Thoracic aorta (tissue), 2 donors: ENCODE data around the gene RBM8A. TPM values are rescaled to one million over a fixed set of nuclear protein-coding genes. Genes with fewer than 3 reads are reported as not detected.

Experiments
- ATAC-seq: fragments of 150-250 bp; one replicate; pipeline ENCODE4 v1.8.0; 2017; ENCODE audit warnings: low read depth; ENCODE audit not compliant: insufficient number of reproducible peaks, low FRiP score
- DNase-seq: peaks from one replicate; pipeline ENCODE4 v3.0.0-alpha.2; 2020; ENCODE audit warnings: low spot score
- H3K27ac ChIP-seq, 2 donors: fragments of 200-600 bp; sonication (generic); 1 replicate in 1 of 2; 2 replicates in 1 of 2; pipeline ENCODE4 v1.5.1; 2016; ENCODE audit warnings: mild to moderate bottlenecking in 2 of 2, moderate library complexity in 2 of 2
- H3K27me3 ChIP-seq: fragments of 200-600 bp; sonication (generic); replicated peaks from 2 replicates; pipeline ENCODE4 v1.6.0; 2016; ENCODE audit warnings: mild to moderate bottlenecking; ENCODE audit not compliant: insufficient read depth
- H3K36me3 ChIP-seq: fragments of 200-600 bp; sonication (generic); one replicate; pipeline ENCODE4 v1.5.1; 2016
- H3K4me1 ChIP-seq, 2 donors: fragments of 200-600 bp; sonication (generic); 1 replicate in 1 of 2; 2 replicates in 1 of 2; pipeline versions ENCODE4 v1.5.1 to v1.6.0; 2016; ENCODE audit warnings: low read depth in 2 of 2, mild to moderate bottlenecking in 1 of 2; ENCODE audit not compliant: control insufficient read depth in 1 of 2
- H3K4me3 ChIP-seq: fragments of 200-600 bp; sonication (generic); 2 replicates; pipeline ENCODE4 v1.5.1; 2016; ENCODE audit warnings: mild to moderate bottlenecking
- H3K9me3 ChIP-seq: fragments of 200-600 bp; sonication (generic); 2 replicates; pipeline ENCODE4 v1.5.1; 2016
- total RNA-seq, 2 donors: library from RNA; depleted of rRNA; stranded (reverse); fragments of >200 nt; gene quantifications; one replicate each; pipeline versions ENCODE4 v1.1.0 to v1.2.3, GENCODE V29; 2016
- TF ChIP-seq, protein P1 (sequence below): fragments of 200-600 bp; sonication (generic); IDR thresholded peaks from one replicate; pipeline ENCODE4 v1.5.1; 2019; ENCODE audit warnings: antibody characterized with exemption

Gene RBM8A
- total RNA-seq, 2 donors from 2014 or later, result 37.8 to 151 TPM

DNA sequence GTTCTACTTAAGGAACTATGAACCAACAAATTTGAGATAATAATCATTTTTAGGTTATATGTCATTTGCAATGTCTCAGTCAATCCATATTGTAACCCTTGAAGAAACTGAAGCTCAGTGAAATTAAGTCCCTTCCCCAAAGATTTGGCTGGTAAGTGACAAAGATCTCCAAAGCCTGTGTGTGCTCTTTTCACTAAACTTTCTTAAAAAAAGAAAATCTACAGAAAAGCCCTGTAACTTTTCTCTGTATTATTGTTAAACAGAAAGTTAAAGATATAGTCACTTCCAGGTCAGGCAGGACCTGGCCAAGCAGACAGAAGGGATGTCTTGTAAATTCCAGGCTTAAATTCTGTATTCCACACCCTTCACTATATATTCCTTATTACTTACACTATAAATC is 29.1 kb upstream of the RBM8A start:
- peak overlapping the region; percentile 82 to 93 for H3K27ac ChIP-seq
- no peaks in the 10 kb centered on the region for H3K36me3 ChIP-seq
- TF ChIP-seq, protein P1, sequence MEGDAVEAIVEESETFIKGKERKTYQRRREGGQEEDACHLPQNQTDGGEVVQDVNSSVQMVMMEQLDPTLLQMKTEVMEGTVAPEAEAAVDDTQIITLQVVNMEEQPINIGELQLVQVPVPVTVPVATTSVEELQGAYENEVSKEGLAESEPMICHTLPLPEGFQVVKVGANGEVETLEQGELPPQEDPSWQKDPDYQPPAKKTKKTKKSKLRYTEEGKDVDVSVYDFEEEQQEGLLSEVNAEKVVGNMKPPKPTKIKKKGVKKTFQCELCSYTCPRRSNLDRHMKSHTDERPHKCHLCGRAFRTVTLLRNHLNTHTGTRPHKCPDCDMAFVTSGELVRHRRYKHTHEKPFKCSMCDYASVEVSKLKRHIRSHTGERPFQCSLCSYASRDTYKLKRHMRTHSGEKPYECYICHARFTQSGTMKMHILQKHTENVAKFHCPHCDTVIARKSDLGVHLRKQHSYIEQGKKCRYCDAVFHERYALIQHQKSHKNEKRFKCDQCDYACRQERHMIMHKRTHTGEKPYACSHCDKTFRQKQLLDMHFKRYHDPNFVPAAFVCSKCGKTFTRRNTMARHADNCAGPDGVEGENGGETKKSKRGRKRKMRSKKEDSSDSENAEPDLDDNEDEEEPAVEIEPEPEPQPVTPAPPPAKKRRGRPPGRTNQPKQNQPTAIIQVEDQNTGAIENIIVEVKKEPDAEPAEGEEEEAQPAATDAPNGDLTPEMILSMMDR, result no peak
- H3K9me3 ChIP-seq, result no peaks in the 10 kb centered on the region
- peak overlapping the region; percentile 85 for H3K4me3 ChIP-seq
- no peak for DNase-seq
- no peak for ATAC-seq
- H3K27me3 ChIP-seq, result no peaks in the 10 kb centered on the region
- peaks cover 31 to 62% of the 10 kb centered on the region in 2 donors for H3K4me1 ChIP-seq

DNA sequence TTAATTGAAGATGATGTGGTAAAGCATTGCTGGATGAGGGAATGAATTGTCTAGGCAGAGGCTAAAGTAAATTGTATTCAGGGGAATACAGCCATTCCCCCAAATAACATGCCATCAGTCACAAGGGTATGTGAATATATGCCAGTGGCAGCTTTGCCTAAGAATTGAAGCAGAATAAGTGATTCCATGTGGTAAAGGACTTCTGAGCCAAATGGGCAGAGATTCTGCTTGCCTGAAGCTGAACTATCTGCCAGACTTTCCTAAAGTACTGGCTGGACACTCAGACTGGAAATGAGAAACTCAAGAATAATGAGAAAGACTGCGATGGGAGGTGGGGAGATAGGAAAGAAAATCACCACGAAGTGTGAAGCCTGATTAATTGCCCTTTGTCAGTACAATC is 28.2 kb upstream of the RBM8A start:
- Histone ChIP-seq H3K36me3 (no peaks in the 10 kb centered on the region), H3K27ac (peak overlapping the region; percentile 82 to 93), H3K4me3 (peak overlapping the region; percentile 85), H3K4me1 (peaks cover 32 to 71% of the 10 kb centered on the region in 2 donors), H3K27me3 (no peaks in the 10 kb centered on the region), H3K9me3 (no peaks in the 10 kb centered on the region)
- TF ChIP-seq, protein P1, result no peak
- ATAC-seq, result no peak
- no peak for DNase-seq

DNA sequence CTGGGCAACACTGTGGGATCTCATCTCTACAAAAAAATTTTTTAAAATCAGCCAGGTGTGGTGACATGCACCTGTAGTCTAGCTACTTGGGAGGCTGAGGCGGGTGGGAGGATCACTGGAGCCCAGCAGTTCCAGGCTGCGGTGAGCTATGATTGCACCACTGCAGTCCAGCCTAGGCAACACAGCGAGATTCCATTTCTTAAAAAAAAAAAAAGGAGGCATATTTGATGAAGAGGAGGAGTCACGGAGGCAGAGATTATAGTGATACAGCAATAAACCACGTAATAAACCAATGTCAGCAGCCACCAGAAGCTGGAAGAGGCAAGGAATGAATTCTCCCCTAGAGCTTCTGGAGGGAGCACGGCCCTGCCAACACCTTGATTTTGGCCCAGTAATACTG is 26.6 kb upstream of the RBM8A start:
- TF ChIP-seq, protein P1, result no peak
- Histone ChIP-seq H3K27me3 (no peaks in the 10 kb centered on the region), H3K36me3 (no peaks in the 10 kb centered on the region), H3K9me3 (no peaks in the 10 kb centered on the region), H3K4me3 (no peak overlapping the region), H3K4me1 (peaks cover 32 to 64% of the 10 kb centered on the region in 2 donors), H3K27ac (no peak overlapping the region)
- ATAC-seq, result no peak
- DNase-seq, result no peak

DNA sequence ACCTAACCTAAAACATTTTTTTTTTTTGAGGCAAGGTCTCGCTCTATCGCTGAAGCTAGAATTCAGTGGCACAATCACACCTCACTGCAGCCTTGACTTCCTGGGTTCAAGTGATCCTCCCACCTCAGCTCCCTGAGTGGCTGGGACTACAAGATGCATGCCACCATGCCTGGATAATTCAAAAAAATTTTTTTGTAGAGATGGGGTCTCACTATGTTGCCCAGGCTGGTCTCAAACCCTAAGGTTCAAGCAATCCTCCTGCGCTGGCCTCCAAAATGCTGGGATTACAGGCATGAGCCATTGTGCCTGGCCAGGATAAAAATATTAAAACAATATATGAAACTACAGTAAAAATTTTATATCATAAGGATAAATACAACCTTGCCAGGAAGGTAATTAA is 25.6 kb upstream of the RBM8A start:
- DNase-seq (no peak), ATAC-seq (no peak)
- Histone ChIP-seq H3K27me3 (no peaks in the 10 kb centered on the region), H3K36me3 (no peaks in the 10 kb centered on the region), H3K4me1 (peaks cover 28 to 56% of the 10 kb centered on the region in 2 donors), H3K9me3 (no peaks in the 10 kb centered on the region), H3K27ac (no peak overlapping the region), H3K4me3 (no peak overlapping the region)
- TF ChIP-seq, protein P1, result no peak

DNA sequence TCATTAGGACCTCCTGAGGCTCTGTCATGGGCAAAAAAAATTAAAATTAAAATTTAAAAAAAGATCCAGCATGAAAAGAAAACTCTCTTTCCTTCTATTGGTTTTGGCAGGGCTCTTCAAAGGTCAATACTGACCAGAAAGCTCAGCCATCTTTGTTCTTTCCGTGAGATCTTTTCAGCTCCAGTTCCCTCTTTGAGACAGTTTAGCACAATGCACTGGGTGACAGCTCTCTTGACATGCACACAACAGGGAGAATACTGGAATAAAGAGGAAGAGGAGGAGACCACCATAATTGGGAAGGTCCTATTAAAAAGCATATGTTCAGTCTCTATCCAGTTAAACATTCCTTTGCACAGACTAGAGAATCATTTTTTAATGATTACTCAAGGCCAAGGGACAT is 24.2 kb upstream of the RBM8A start:
- Histone ChIP-seq H3K9me3 (no peaks in the 10 kb centered on the region), H3K4me1 (peaks cover 28 to 53% of the 10 kb centered on the region in 2 donors), H3K27ac (no peak overlapping the region), H3K27me3 (no peaks in the 10 kb centered on the region), H3K36me3 (peaks cover 10% of the 10 kb centered on the region), H3K4me3 (no peak overlapping the region)
- TF ChIP-seq, protein P1, result no peak
- no peak for DNase-seq
- ATAC-seq, result no peak
